SH-SY5Y (cell line): Measurements from ENCODE around the gene MBNL2.

Source experiments
- GATA2 ChIP-seq: IDR thresholded peaks from 2 replicates; pipeline ENCODE4 v1.6.1; 2011; ENCODE audit warnings: mild to moderate bottlenecking, low read depth, low read length
- GATA3 ChIP-seq: IDR thresholded peaks from 2 replicates; pipeline ENCODE4 v1.6.1; 2011; ENCODE audit warnings: low read depth, mild to moderate bottlenecking, low read length, moderate library complexity

DNA sequence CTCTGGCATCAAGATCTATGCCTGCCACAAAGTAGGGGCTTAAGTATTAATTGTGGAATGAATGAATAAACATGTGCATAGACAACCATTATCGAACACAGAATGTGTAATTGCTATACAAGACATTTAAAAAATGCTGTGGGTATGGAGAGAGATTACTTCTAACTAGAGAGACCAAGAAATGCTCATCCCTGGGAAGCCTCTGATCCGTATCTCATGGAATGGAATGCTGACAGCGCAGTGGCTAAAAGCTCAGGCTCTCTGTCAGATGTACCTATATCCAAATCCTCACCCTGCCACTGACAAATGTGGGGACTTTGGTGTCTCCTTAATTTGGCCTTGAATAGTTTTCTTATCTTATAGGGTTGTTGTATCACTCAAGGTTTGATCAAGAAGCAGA is 22.7 kb upstream of the MBNL2 start:
- TF ChIP-seq GATA2 (no peak), GATA3 (no peak)
